ENCODE data around the gene GNAI1.

The GNAI1 gene

GRCh38 chr7:80147543-80148391 is 13.1 kb downstream of the GNAI1 start:
- Histone ChIP-seq H3K36me3 (ENCODE audit: insufficient read depth) (no peaks in the 10 kb centered on the region), H3K4me3 (IDR thresholded peaks at IDR 0.05; ENCODE audit: insufficient read depth, low read depth, low read length) (no peak overlapping the region), H3K79me2 (ENCODE audit: insufficient read depth, low read depth) (no peaks in the 10 kb centered on the region), H3K4me2 (no peak overlapping the region), H3K4me1 (ENCODE audit: low read depth, poor library complexity, severe bottlenecking) (peaks cover 12% of the 10 kb centered on the region), H4K20me1 (ENCODE audit: insufficient read depth) (no peaks in the 10 kb centered on the region), H3K27me3 (ENCODE audit: insufficient read depth, low read depth) (no peaks in the 10 kb centered on the region), H3K27ac (no peak overlapping the region), H3K9ac (no peak overlapping the region), H2AFZ (ENCODE audit: low read depth) (no peak overlapping the region)
- no peak for TF ChIP-seq CTCF (conservative IDR thresholded peaks at IDR 0.05; ENCODE audit: low read depth, low read length)

GRCh38 chr7:80150611-80151273 is 16.1 kb downstream of the GNAI1 start:
- Histone ChIP-seq H2AFZ (ENCODE audit: low read depth) (no peak overlapping the region), H3K36me3 (ENCODE audit: insufficient read depth) (no peaks in the 10 kb centered on the region), H3K27me3 (ENCODE audit: insufficient read depth, low read depth) (no peaks in the 10 kb centered on the region), H3K4me3 (IDR thresholded peaks at IDR 0.05; ENCODE audit: insufficient read depth, low read depth, low read length) (no peak overlapping the region), H3K4me2 (no peak overlapping the region), H3K4me1 (ENCODE audit: low read depth, poor library complexity, severe bottlenecking) (peaks cover 12% of the 10 kb centered on the region), H4K20me1 (ENCODE audit: insufficient read depth) (no peaks in the 10 kb centered on the region), H3K79me2 (ENCODE audit: insufficient read depth, low read depth) (no peaks in the 10 kb centered on the region), H3K27ac (no peak overlapping the region), H3K9ac (no peak overlapping the region)
- TF ChIP-seq CTCF (conservative IDR thresholded peaks at IDR 0.05; ENCODE audit: low read depth, low read length), result no peak

- H3K79me2 ChIP-seq (ENCODE audit: insufficient read depth, low read depth), result no peaks in the 10 kb centered on the region
- H3K27me3 ChIP-seq (ENCODE audit: insufficient read depth, low read depth), result no peaks in the 10 kb centered on the region
- no peaks in the 10 kb centered on the region for H3K36me3 ChIP-seq (ENCODE audit: insufficient read depth)
- peaks cover 12% of the 10 kb centered on the region for H3K4me1 ChIP-seq (ENCODE audit: low read depth, poor library complexity, severe bottlenecking)
- no peak for TF ChIP-seq CTCF (conservative IDR thresholded peaks at IDR 0.05; ENCODE audit: low read depth, low read length)
- H3K9ac ChIP-seq, result no peak overlapping the region
- H4K20me1 ChIP-seq (ENCODE audit: insufficient read depth), result no peaks in the 10 kb centered on the region
- no peak overlapping the region for H3K27ac ChIP-seq
- peak overlapping the region; percentile 28; the same call in 1 of the 2 replicates for H3K4me2 ChIP-seq
- no peak overlapping the region for H3K4me3 ChIP-seq (IDR thresholded peaks at IDR 0.05; ENCODE audit: insufficient read depth, low read depth, low read length)
- H2AFZ ChIP-seq (ENCODE audit: low read depth), result no peak overlapping the region
These were observed 16.6 kb downstream of the GNAI1 start for GRCh38 chr7:80151274-80151665.

GRCh38 chr7:80153446-80153845 is 18.8 kb downstream of the GNAI1 start:
- Histone ChIP-seq H4K20me1 (ENCODE audit: insufficient read depth) (no peaks in the 10 kb centered on the region), H3K27me3 (ENCODE audit: insufficient read depth, low read depth) (no peaks in the 10 kb centered on the region), H3K4me1 (ENCODE audit: low read depth, poor library complexity, severe bottlenecking) (peaks cover 12% of the 10 kb centered on the region), H3K36me3 (ENCODE audit: insufficient read depth) (no peaks in the 10 kb centered on the region), H3K27ac (no peak overlapping the region), H3K4me2 (no peak overlapping the region), H3K9ac (no peak overlapping the region), H3K79me2 (ENCODE audit: insufficient read depth, low read depth) (no peaks in the 10 kb centered on the region), H2AFZ (ENCODE audit: low read depth) (no peak overlapping the region), H3K4me3 (IDR thresholded peaks at IDR 0.05; ENCODE audit: insufficient read depth, low read depth, low read length) (no peak overlapping the region)
- TF ChIP-seq CTCF (conservative IDR thresholded peaks at IDR 0.05; ENCODE audit: low read depth, low read length), result no peak
